Natural killer cell (primary cell): ENCODE measurements around the gene KCNJ6. TPM values are rescaled to one million over a fixed set of nuclear protein-coding genes. Genes with fewer than 3 reads are reported as not detected.

ENCODE experiments used
- ATAC-seq, 3 donors: fragments of 150-1000 bp in 2 of 3; fragments of 200-7000 bp in 1 of 3; cut with Tn5 transposase; 1 replicate in 1 of 3; 2 replicates in 2 of 3; pipeline ENCODE4 v1.10.0; 2021; ENCODE audit warnings: mild to moderate bottlenecking in 2 of 3, moderate library complexity in 2 of 3
- DNase-seq, 2 donors: peaks; one replicate each; pipeline versions ENCODE4 v3.0.0 to v3.0.0-alpha.2; 2013 to 2021; ENCODE audit warnings: mixed read lengths in 1 of 2
- H3K27ac ChIP-seq: one replicate; pipeline ENCODE4 v1.5.1; 2013; ENCODE audit warnings: mild to moderate bottlenecking, low read length
- H3K27me3 ChIP-seq: one replicate; pipeline ENCODE4 v1.6.1; 2013; ENCODE audit warnings: low read length; ENCODE audit not compliant: control insufficient read depth, insufficient read depth
- H3K36me3 ChIP-seq: one replicate; pipeline ENCODE4 v1.6.1; 2013; ENCODE audit warnings: low read length; ENCODE audit not compliant: control insufficient read depth, insufficient read depth
- H3K4me1 ChIP-seq: one replicate; pipeline ENCODE4 v1.6.1; 2013; ENCODE audit warnings: low read length; ENCODE audit not compliant: control insufficient read depth, insufficient read depth
- H3K4me3 ChIP-seq: one replicate; pipeline ENCODE4 v1.5.1; 2013; ENCODE audit warnings: low read length
- H3K9me3 ChIP-seq: one replicate; pipeline ENCODE4 v1.6.1; 2013; ENCODE audit warnings: low read length; ENCODE audit not compliant: control insufficient read depth, insufficient read depth
- H3K27ac Mint-ChIP-seq, 2 donors: one replicate each; pipeline ENCODE4 v1.8.0; 2022; ENCODE audit warnings: mild to moderate bottlenecking in 2 of 2, mixed read lengths in 2 of 2, moderate library complexity in 1 of 2
- H3K27me3 Mint-ChIP-seq, 2 donors: one replicate each; pipeline ENCODE4 v1.8.0; 2022; ENCODE audit warnings: low read depth in 2 of 2, mixed read lengths in 2 of 2
- H3K36me3 Mint-ChIP-seq: one replicate; pipeline ENCODE4 v1.8.0; 2022; ENCODE audit warnings: mixed read lengths
- H3K4me1 Mint-ChIP-seq, 2 donors: one replicate each; pipeline ENCODE4 v1.8.0; 2022; ENCODE audit warnings: mixed read lengths in 2 of 2
- H3K4me3 Mint-ChIP-seq: one replicate; pipeline ENCODE4 v1.8.0; 2022; ENCODE audit warnings: mild to moderate bottlenecking, moderate library complexity, mixed read lengths
- H3K9me3 Mint-ChIP-seq, 2 donors: one replicate each; pipeline ENCODE4 v1.8.0; 2022; ENCODE audit warnings: mixed read lengths in 2 of 2
- CTCF ChIP-seq: fragments of 200-600 bp; IDR thresholded peaks from one replicate; pipeline ENCODE4 v1.8.0; 2022; ENCODE audit warnings: antibody characterized with exemption
- WGBS: methylation state at CpG from one replicate; pipeline ENCODE4 v1.1.7; 2013; ENCODE audit warnings: missing lambda C conversion rate; ENCODE audit not compliant: insufficient coverage; 5-methylcytosine and 5-hydroxymethylcytosine counted together
- intact Hi-C: fragments of 100-400 bp; cut with micrococcal nuclease; formaldehyde crosslinking; loops from one replicate; pipeline ENCODE4 v1.14.2; 2022
- total RNA-seq, 4 donors: library from RNA; stranded (reverse); fragments of 120-200 nt in 1 of 4; gene quantifications; one replicate each; pipeline versions ENCODE4 v1.2.3 to v1.2.4, GENCODE V29; 2013 to 2022

Gene KCNJ6
- total RNA-seq, 3 donors from 2014 or later (not counting 1 experiment from before 2014, with no cell fraction given): not detected

- peaks cover 0 to 3% of the 10 kb centered on the region in 2 donors for H3K27me3 Mint-ChIP-seq
- H3K4me3 Mint-ChIP-seq: peak overlapping the region; percentile 97
- no peaks in the 10 kb centered on the region for H3K36me3 Mint-ChIP-seq
- no peaks in the 10 kb centered on the region for H3K9me3 Mint-ChIP-seq
- Histone ChIP-seq H3K27ac (peak overlapping the region; percentile 95), H3K4me3 (peak overlapping the region; percentile 87), H3K27me3 (no peaks in the 10 kb centered on the region), H3K36me3 (no peaks in the 10 kb centered on the region), H3K9me3 (no peaks in the 10 kb centered on the region), H3K4me1 (peaks cover 15% of the 10 kb centered on the region)
- DNase-seq (no peak), ATAC-seq (no peak)
- H3K4me1 Mint-ChIP-seq: peaks cover 18 to 28% of the 10 kb centered on the region in 2 donors
- intact Hi-C loops: loop anchor here (5.0 kb wide), 4 partner anchors 101 to 491 kb away; partner anchors contain the start of genes DYRK1A, PIGP and TTC3
- 51% methylated on average over 22 of the region's 22 CpGs for WGBS
- peak overlapping the region; percentile 98 to 100 for H3K27ac Mint-ChIP-seq
- TF ChIP-seq CTCF: no peak
Observed at GRCh38 chr21:37562920-37563640, 353.2 kb downstream of the KCNJ6 start.

DNA sequence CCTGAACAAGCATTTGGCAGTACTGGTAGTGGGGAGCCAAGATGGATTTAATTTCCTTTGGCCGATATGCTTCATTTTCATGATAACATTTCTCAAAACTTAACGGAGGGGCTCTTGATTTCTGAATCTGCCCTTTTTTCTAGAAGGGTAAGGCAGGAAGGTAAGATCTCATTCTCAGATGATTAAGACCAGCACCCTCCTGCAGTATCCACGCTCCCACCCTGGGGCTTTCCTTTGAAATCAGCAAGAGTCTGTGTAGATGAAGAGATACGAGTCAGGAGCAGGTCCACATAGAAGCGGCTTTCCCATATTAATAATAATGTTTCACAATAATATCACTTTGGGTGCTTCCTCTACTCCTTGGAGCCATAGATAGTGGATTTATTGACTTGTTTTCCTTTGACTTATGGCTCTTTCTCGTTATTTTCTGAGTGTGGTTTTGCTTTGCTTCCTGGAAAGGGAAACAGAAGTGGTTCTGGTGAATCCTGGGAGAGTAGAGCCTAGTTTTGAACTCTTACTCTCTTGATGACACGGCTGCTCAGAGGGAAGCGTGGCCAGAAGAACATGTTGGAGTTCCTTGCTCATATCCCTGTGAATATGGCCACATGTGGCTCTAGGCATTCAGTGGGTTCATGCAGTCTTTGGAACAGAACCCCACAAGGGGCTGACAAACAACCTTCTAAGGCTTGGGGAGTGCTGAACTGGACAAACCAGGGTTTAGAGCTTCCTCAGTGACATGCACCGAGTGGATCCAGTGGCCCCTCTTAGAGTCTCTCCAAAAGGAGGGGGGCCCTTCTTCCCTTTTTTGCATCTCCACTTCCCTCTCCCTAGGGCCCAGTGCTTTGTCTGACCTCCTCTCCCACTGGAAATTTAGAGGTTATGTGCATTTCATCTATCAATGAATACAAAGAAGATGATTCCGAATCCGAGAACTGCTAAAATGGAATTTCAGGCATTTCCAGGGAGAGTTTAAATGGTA, 354.0 kb downstream of the KCNJ6 start:
- Histone ChIP-seq H3K36me3 (no peaks in the 10 kb centered on the region), H3K9me3 (no peaks in the 10 kb centered on the region), H3K4me1 (peaks cover 15% of the 10 kb centered on the region), H3K27ac (no peak overlapping the region), H3K27me3 (no peaks in the 10 kb centered on the region), H3K4me3 (no peak overlapping the region)
- no peak for DNase-seq
- no peak for ATAC-seq
- no peak for TF ChIP-seq CTCF
- Mint-ChIP-seq H3K9me3 (no peaks in the 10 kb centered on the region), H3K4me1 (peaks cover 18 to 28% of the 10 kb centered on the region in 2 donors), H3K36me3 (no peaks in the 10 kb centered on the region), H3K27me3 (peaks cover 0 to 3% of the 10 kb centered on the region in 2 donors), H3K4me3 (peak overlapping the region; percentile 97), H3K27ac (peak overlapping the region; percentile 98 to 100)
- WGBS: 81% methylated on average over 7 of the region's 11 CpGs
- intact Hi-C loops: loop anchor here (5.0 kb wide), 4 partner anchors 100 to 490 kb away; partner anchors contain the start of genes DYRK1A, PIGP and TTC3

- no peak for TF ChIP-seq CTCF
- H3K4me1 ChIP-seq: peaks cover 15% of the 10 kb centered on the region
- Mint-ChIP-seq H3K36me3 (no peaks in the 10 kb centered on the region), H3K4me3 (no peak overlapping the region), H3K27ac (no peak overlapping the region), H3K27me3 (peaks cover 0 to 3% of the 10 kb centered on the region in 2 donors), H3K9me3 (no peaks in the 10 kb centered on the region), H3K4me1 (peaks cover 18 to 28% of the 10 kb centered on the region in 2 donors)
- H3K27me3 ChIP-seq: no peaks in the 10 kb centered on the region
- ATAC-seq (no peak), DNase-seq (no peak)
- H3K9me3 ChIP-seq: no peaks in the 10 kb centered on the region
- H3K4me3 ChIP-seq: no peak overlapping the region
- intact Hi-C loops: loop anchor here (5.0 kb wide), 4 partner anchors 99 to 489 kb away; partner anchors contain the start of genes DYRK1A, PIGP and TTC3
- 99% methylated on average over 6 of the region's 7 CpGs for WGBS
- H3K36me3 ChIP-seq: no peaks in the 10 kb centered on the region
- H3K27ac ChIP-seq: no peak overlapping the region
Observed at GRCh38 chr21:37561506-37561905, 354.8 kb downstream of the KCNJ6 start.
